Stimulated activated CD4-positive, alpha-beta T cell treated with anti-CD3 and anti-CD28 coated beads, Interleukin-1b, Interleukin-23, amount 100 ng/mL, for 1 hour (primary cell): ENCODE data around the gene CEP128.

Experiments
- DNase-seq, 2 donors: peaks; one replicate each; pipeline ENCODE4 v3.0.0-alpha.2; 2020; ENCODE audit warnings: low read depth in 2 of 2

The CEP128 gene

GRCh38 chr14:80609055-80609454 lies 332.5 kb downstream of the CEP128 start:
- DNase-seq = no peak

- no peak for DNase-seq
Observed at GRCh38 chr14:80608563-80608962, 333.0 kb downstream of the CEP128 start.

- DNase-seq = no peak
Observed at GRCh38 chr14:80607430-80608190, 333.9 kb downstream of the CEP128 start.

GRCh38 chr14:80606347-80606772 lies 335.2 kb downstream of the CEP128 start:
- DNase-seq = no peak

GRCh38 chr14:80605536-80605935 lies 336.0 kb downstream of the CEP128 start:
- no peak for DNase-seq

GRCh38 chr14:80602946-80603345 lies 338.6 kb downstream of the CEP128 start:
- DNase-seq = no peak

- no peak for DNase-seq
Observed at GRCh38 chr14:80587096-80587724, 354.3 kb downstream of the CEP128 start.

- DNase-seq = no peak
Observed at GRCh38 chr14:80586131-80586530, 355.4 kb downstream of the CEP128 start.

GRCh38 chr14:80585506-80585835 lies 356.1 kb downstream of the CEP128 start:
- DNase-seq = no peak

GRCh38 chr14:80584744-80585505 lies 356.6 kb downstream of the CEP128 start:
- no peak for DNase-seq

- no peak for DNase-seq
Observed at GRCh38 chr14:80577599-80577998, 363.9 kb downstream of the CEP128 start.

- no peak for DNase-seq
Observed at GRCh38 chr14:80576401-80576800, 365.1 kb downstream of the CEP128 start.

- DNase-seq = no peak
Observed at GRCh38 chr14:80575763-80576162, 365.8 kb downstream of the CEP128 start.

- DNase-seq = no peak
Observed at GRCh38 chr14:80572666-80573065, 368.9 kb downstream of the CEP128 start.

GRCh38 chr14:80570930-80571298 lies 370.6 kb downstream of the CEP128 start:
- no peak for DNase-seq

GRCh38 chr14:80567905-80568536 lies 373.5 kb downstream of the CEP128 start:
- no peak for DNase-seq

- DNase-seq = no peak
Observed at GRCh38 chr14:80565001-80565400, 376.5 kb downstream of the CEP128 start.

- no peak for DNase-seq
Observed at GRCh38 chr14:80564051-80564450, 377.5 kb downstream of the CEP128 start.

GRCh38 chr14:80560800-80561657 lies 380.5 kb downstream of the CEP128 start:
- DNase-seq = no peak

- DNase-seq = no peak
Observed at GRCh38 chr14:80554139-80554538, 387.4 kb downstream of the CEP128 start.

GRCh38 chr14:80549141-80549540 lies 392.4 kb downstream of the CEP128 start:
- DNase-seq = no peak
